DOHH2 (cell line): ENCODE data around the gene S100PBP.

Experiments used
- EZH2phosphoT487 ChIP-seq: fragments of 200-600 bp; sonication (generic); IDR thresholded peaks from 2 replicates; pipeline ENCODE4 v1.6.1; 2017; ENCODE audit warnings: borderline replicate concordance, mild to moderate bottlenecking, antibody characterized with exemption, low read length, moderate library complexity, mixed read lengths
- TF ChIP-seq, protein P1 (sequence below): fragments of 200-600 bp; sonication (generic); IDR thresholded peaks from one replicate; pipeline ENCODE4 v1.5.1; 2014; ENCODE audit warnings: antibody characterized with exemption, mild to moderate bottlenecking, low read depth, low read length; ENCODE audit not compliant: poor library complexity, severe bottlenecking

DNA sequence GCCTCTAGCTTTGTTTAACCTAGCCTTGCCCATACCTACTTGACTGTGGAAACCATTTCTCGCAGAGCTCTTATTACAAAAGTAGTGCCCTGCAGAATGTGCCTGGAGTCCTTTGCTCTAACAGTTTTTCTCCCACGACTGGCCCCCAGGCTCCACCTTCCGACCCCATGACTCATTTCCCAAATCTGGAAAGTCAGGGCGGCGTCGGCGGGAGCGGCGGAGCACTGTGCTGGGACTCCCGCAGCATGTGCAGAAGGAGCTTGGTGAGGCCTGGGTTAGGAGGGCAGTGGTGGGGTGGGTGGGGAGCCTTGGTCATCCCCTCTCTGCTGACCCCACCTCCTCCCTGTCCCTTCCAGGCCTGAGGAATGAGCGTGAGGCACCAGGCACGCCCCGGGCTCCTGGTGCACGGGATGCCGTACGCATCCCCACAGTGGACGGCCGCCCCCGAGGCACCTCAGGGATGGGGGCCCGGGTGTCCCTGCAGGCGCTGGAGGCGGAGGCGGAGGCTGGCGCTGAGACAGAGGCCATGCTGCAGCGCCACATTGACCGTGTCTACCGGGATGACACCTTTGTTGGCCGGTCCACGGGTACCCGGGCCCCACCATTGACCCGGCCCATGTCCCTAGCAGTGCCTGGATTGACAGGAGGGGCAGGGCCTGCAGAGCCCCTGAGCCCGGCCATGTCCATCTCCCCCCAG is 47.8 kb upstream of the S100PBP start:
- TF ChIP-seq, protein P1, sequence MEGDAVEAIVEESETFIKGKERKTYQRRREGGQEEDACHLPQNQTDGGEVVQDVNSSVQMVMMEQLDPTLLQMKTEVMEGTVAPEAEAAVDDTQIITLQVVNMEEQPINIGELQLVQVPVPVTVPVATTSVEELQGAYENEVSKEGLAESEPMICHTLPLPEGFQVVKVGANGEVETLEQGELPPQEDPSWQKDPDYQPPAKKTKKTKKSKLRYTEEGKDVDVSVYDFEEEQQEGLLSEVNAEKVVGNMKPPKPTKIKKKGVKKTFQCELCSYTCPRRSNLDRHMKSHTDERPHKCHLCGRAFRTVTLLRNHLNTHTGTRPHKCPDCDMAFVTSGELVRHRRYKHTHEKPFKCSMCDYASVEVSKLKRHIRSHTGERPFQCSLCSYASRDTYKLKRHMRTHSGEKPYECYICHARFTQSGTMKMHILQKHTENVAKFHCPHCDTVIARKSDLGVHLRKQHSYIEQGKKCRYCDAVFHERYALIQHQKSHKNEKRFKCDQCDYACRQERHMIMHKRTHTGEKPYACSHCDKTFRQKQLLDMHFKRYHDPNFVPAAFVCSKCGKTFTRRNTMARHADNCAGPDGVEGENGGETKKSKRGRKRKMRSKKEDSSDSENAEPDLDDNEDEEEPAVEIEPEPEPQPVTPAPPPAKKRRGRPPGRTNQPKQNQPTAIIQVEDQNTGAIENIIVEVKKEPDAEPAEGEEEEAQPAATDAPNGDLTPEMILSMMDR = no peak
- TF ChIP-seq EZH2phosphoT487 = no peak
